HEK293 (cell line): ENCODE measurements around the gene AIF1.

Experiments used
- CTCF ChIA-PET: fragments of 350-600 bp; formaldehyde crosslinking; extraction: SDS; loops from one replicate; lab custom pipeline; 2021; ENCODE audit warnings: antibody characterized with exemption; lab: Yijun Ruan, JAX
- POLR2A ChIA-PET: fragments of 300-600 bp; formaldehyde crosslinking; extraction: SDS; loops from one replicate; lab custom pipeline; 2020; ENCODE audit warnings: antibody characterized with exemption, inconsistent platforms; lab: Yijun Ruan, JAX
- H3K27ac ChIP-seq: fragments of 200-500 bp; sonication (Bioruptor generic); 2 replicates; pipeline ENCODE4 v1.5.1; 2014; ENCODE audit warnings: low read depth, low read length, control low read depth, inconsistent platforms; ENCODE audit errors: extremely low read depth
- H3K36me3 ChIP-seq, 2 experiments: fragments of 200-500 bp in 1 of 2; sonication (Bioruptor generic) in 1 of 2; 1 replicate in 1 of 2; 2 replicates in 1 of 2; pipeline ENCODE4 v1.5.1; 2014 to 2017; ENCODE audit warnings: inconsistent platforms in 2 of 2, low read length in 2 of 2; ENCODE audit not compliant: control insufficient read depth in 2 of 2, insufficient read depth in 1 of 2
- H3K4me1 ChIP-seq: fragments of 200-500 bp; sonication (Bioruptor generic); 2 replicates; pipeline ENCODE4 v1.5.1; 2014; ENCODE audit warnings: mild to moderate bottlenecking, low read length, inconsistent platforms; ENCODE audit not compliant: control insufficient read depth, insufficient read depth
- H3K4me3 ChIP-seq: 2 replicates; pipeline ENCODE4 v1.5.1; 2011; ENCODE audit warnings: low read depth, mild to moderate bottlenecking, control low read depth, low read length, moderate library complexity
- H3K9me3 ChIP-seq: fragments of 200-500 bp; sonication (Bioruptor generic); 2 replicates; pipeline ENCODE4 v1.5.1; 2014; ENCODE audit warnings: low read depth, low read length, inconsistent platforms; ENCODE audit not compliant: control insufficient read depth, insufficient read depth
- HOXC10 ChIP-seq: sonication (generic); formaldehyde crosslinking; IDR thresholded peaks from 2 replicates; pipeline ENCODE4 v1.8.1; 2023; ENCODE audit warnings: mild to moderate bottlenecking, missing genetic modification reagents
- KLF1 ChIP-seq: fragments of 450-650 bp; formaldehyde crosslinking; IDR thresholded peaks from 2 replicates; pipeline ENCODE4 v1.5.1; 2016; ENCODE audit warnings: missing biosample characterization, missing genetic modification characterization
- KLF16 ChIP-seq: fragments of 450-650 bp; formaldehyde crosslinking; IDR thresholded peaks from 2 replicates; pipeline ENCODE4 v1.5.1; 2017; ENCODE audit warnings: missing biosample characterization, missing genetic modification characterization
- PBX3 ChIP-seq: sonication (generic); formaldehyde crosslinking; IDR thresholded peaks from 2 replicates; pipeline ENCODE4 v1.8.1; 2022; ENCODE audit warnings: mild to moderate bottlenecking, moderate library complexity, missing genetic modification reagents
- PRDM10 ChIP-seq: fragments of 450-650 bp; formaldehyde crosslinking; IDR thresholded peaks from 2 replicates; pipeline ENCODE4 v1.5.1; 2016; ENCODE audit warnings: missing biosample characterization, missing genetic modification characterization
- YY2 ChIP-seq: fragments of 450-650 bp; formaldehyde crosslinking; IDR thresholded peaks from 2 replicates; pipeline ENCODE4 v1.5.1; 2016; ENCODE audit warnings: missing biosample characterization, missing genetic modification characterization
- ZBTB17 ChIP-seq: fragments of 450-650 bp; formaldehyde crosslinking; IDR thresholded peaks from 2 replicates; pipeline ENCODE4 v1.5.1; 2016; ENCODE audit warnings: missing biosample characterization, missing genetic modification characterization
- ZBTB49 ChIP-seq: fragments of 450-650 bp; formaldehyde crosslinking; IDR thresholded peaks from 2 replicates; pipeline ENCODE4 v1.5.1; 2016; ENCODE audit warnings: missing biosample characterization, missing genetic modification characterization, low read depth
- ZBTB8A ChIP-seq: fragments of 450-650 bp; formaldehyde crosslinking; IDR thresholded peaks from 2 replicates; pipeline ENCODE4 v1.5.1; 2016; ENCODE audit warnings: missing biosample characterization, missing genetic modification characterization
- ZFHX2 ChIP-seq: fragments of 450-650 bp; formaldehyde crosslinking; conservative IDR thresholded peaks from 2 replicates; pipeline ENCODE4 v1.5.1; 2016; ENCODE audit warnings: missing biosample characterization, missing genetic modification characterization
- ZIC2 ChIP-seq: fragments of 450-650 bp; formaldehyde crosslinking; IDR thresholded peaks from 2 replicates; pipeline ENCODE4 v1.5.1; 2016; ENCODE audit warnings: missing biosample characterization, missing genetic modification characterization
- ZNF16 ChIP-seq: fragments of 450-650 bp; formaldehyde crosslinking; IDR thresholded peaks from 2 replicates; pipeline ENCODE4 v1.5.1; 2016; ENCODE audit warnings: low read depth, missing biosample characterization, missing genetic modification characterization
- ZNF169 ChIP-seq: fragments of 450-650 bp; formaldehyde crosslinking; IDR thresholded peaks from 2 replicates; pipeline ENCODE4 v1.5.1; 2016; ENCODE audit warnings: missing biosample characterization, missing genetic modification characterization
- ZNF26 ChIP-seq: fragments of 450-650 bp; formaldehyde crosslinking; IDR thresholded peaks from 2 replicates; pipeline ENCODE4 v1.5.1; 2016; ENCODE audit warnings: missing biosample characterization, missing genetic modification characterization
- ZNF394 ChIP-seq: fragments of 450-650 bp; formaldehyde crosslinking; IDR thresholded peaks from 2 replicates; pipeline ENCODE4 v1.5.1; 2016; ENCODE audit warnings: missing biosample characterization, missing genetic modification characterization, mild to moderate bottlenecking, moderate library complexity, borderline replicate concordance
- ZNF449 ChIP-seq: fragments of 450-650 bp; formaldehyde crosslinking; IDR thresholded peaks from 2 replicates; pipeline ENCODE4 v1.5.1; 2017; ENCODE audit warnings: missing biosample characterization, mild to moderate bottlenecking, missing genetic modification characterization, moderate library complexity
- ZNF48 ChIP-seq: fragments of 450-650 bp; formaldehyde crosslinking; IDR thresholded peaks from 2 replicates; pipeline ENCODE4 v1.5.1; 2016; ENCODE audit warnings: missing biosample characterization, missing genetic modification characterization
- ZNF544 ChIP-seq: fragments of 450-650 bp; formaldehyde crosslinking; IDR thresholded peaks from 2 replicates; pipeline ENCODE4 v1.5.0; 2017; ENCODE audit warnings: missing biosample characterization, missing genetic modification characterization
- ZNF549 ChIP-seq: fragments of 450-650 bp; IDR thresholded peaks from 2 replicates; pipeline ENCODE4 v1.5.1; 2018; ENCODE audit warnings: missing biosample characterization, missing genetic modification characterization, mild to moderate bottlenecking, inconsistent platforms, moderate library complexity
- ZNF555 ChIP-seq: fragments of 450-650 bp; formaldehyde crosslinking; conservative IDR thresholded peaks from 2 replicates; pipeline ENCODE4 v1.5.1; 2017; ENCODE audit warnings: missing biosample characterization, mild to moderate bottlenecking, missing genetic modification characterization, inconsistent platforms
- ZNF560 ChIP-seq: fragments of 450-650 bp; formaldehyde crosslinking; IDR thresholded peaks from 2 replicates; pipeline ENCODE4 v1.5.1; 2017; ENCODE audit warnings: missing biosample characterization, missing genetic modification characterization, borderline replicate concordance
- ZNF596 ChIP-seq: fragments of 450-650 bp; IDR thresholded peaks from 2 replicates; pipeline ENCODE4 v1.5.0; 2018; ENCODE audit warnings: missing biosample characterization, mild to moderate bottlenecking, missing genetic modification characterization, moderate library complexity
- ZNF677 ChIP-seq: fragments of 450-650 bp; IDR thresholded peaks from 2 replicates; pipeline ENCODE4 v1.5.0; 2018; ENCODE audit warnings: missing biosample characterization, mild to moderate bottlenecking, missing genetic modification characterization, moderate library complexity
- ZNF785 ChIP-seq: fragments of 450-650 bp; formaldehyde crosslinking; IDR thresholded peaks from 2 replicates; pipeline ENCODE4 v1.5.1; 2016; ENCODE audit warnings: missing biosample characterization, missing genetic modification characterization
- ZNF837 ChIP-seq: fragments of 450-650 bp; formaldehyde crosslinking; IDR thresholded peaks from 2 replicates; pipeline ENCODE4 v1.5.1; 2016; ENCODE audit warnings: missing biosample characterization, missing genetic modification characterization
- ZNF843 ChIP-seq: fragments of 450-650 bp; formaldehyde crosslinking; IDR thresholded peaks from 2 replicates; pipeline ENCODE4 v1.5.1; 2016; ENCODE audit warnings: missing biosample characterization, missing genetic modification characterization

The AIF1 gene

GRCh38 chr6:31615748-31616147 is 714 bp downstream of the AIF1 start:
- no peak overlapping the region for H3K4me3 ChIP-seq
- H3K27ac ChIP-seq = no peak overlapping the region
- TF ChIP-seq ZBTB8A (tag by site-specific recombination) (no peak), ZNF16 (tag by site-specific recombination) (no peak), ZNF48 (tag by site-specific recombination) (no peak), ZNF560 (tag by site-specific recombination) (no peak), ZNF26 (no peak), ZNF394 (no peak), ZFHX2 (peak; percentile 29; the same call in 1 of the 2 replicates), ZNF549 (tag by site-specific recombination) (no peak), ZNF169 (tag by site-specific recombination) (no peak), ZNF596 (no peak), PRDM10 (tag by site-specific recombination) (peak; percentile 95), ZIC2 (tag by site-specific recombination) (no peak), KLF16 (no peak), PBX3 (CRISPR knock-in tag) (no peak), HOXC10 (CRISPR knock-in tag) (no peak)
- H3K36me3 ChIP-seq = no peaks in the 10 kb centered on the region
- ChIA-PET POLR2A (no interaction called here), CTCF (interaction anchor here (3.7 kb wide), 1 partner anchor 17 kb away, joined by 22 read pairs; no protein-coding TSS in a partner anchor)
- H3K4me1 ChIP-seq = no peaks in the 10 kb centered on the region
- H3K9me3 ChIP-seq = no peaks in the 10 kb centered on the region

GRCh38 chr6:31617010-31617409 is 2.0 kb downstream of the AIF1 start:
- Histone ChIP-seq H3K36me3 (peaks cover 0 to 8% of the 10 kb centered on the region in 2 experiments; a peak in 1 of 3 replicates), H3K9me3 (no peaks in the 10 kb centered on the region), H3K4me1 (peaks cover under 1% of the 10 kb centered on the region; the same call in 1 of the 2 replicates), H3K4me3 (no peak overlapping the region), H3K27ac (no peak overlapping the region)
- CTCF ChIA-PET = interaction anchor here (0.6 to 3.7 kb wide), 3 partner anchors 18 to 209 kb away, joined by 3 to 22 read pairs (median 3); no protein-coding TSS in a partner anchor
- POLR2A ChIA-PET = interaction anchor here (0.9 kb wide), 2 partner anchors 35 to 44 kb away, joined by 3 read pairs; partner anchors contain the start of gene C6orf47
- TF ChIP-seq ZNF555 (tag by site-specific recombination) (no peak), ZNF677 (tag by site-specific recombination) (no peak), ZNF449 (no peak), ZNF48 (tag by site-specific recombination) (no peak), ZBTB49 (tag by site-specific recombination) (no peak), YY2 (tag by site-specific recombination) (no peak), ZNF544 (tag by site-specific recombination) (no peak), KLF1 (tag by site-specific recombination) (no peak), ZNF837 (no peak), ZNF785 (tag by site-specific recombination) (no peak), ZNF843 (tag by site-specific recombination) (no peak), ZBTB17 (tag by site-specific recombination) (no peak)
